ENCODE results near the gene UCN. TPM values are rescaled to one million over a fixed set of nuclear protein-coding genes. Genes with fewer than 3 reads are reported as not detected.

Gene UCN
- total RNA-seq, 1 experiment from 2014 or later, result 1.5 TPM

GRCh38 chr2:27258051-27258450 lies 50.2 kb downstream of the UCN start:
- Histone ChIP-seq H2BK20ac (ENCODE audit: low read depth, low read length, poor library complexity, severe bottlenecking) (no peak overlapping the region), H3K9me3 (ENCODE audit: control insufficient read depth, low read depth, low read length) (no peaks in the 10 kb centered on the region), H4K8ac (replicated peaks; ENCODE audit: insufficient read length, low read depth, low read length) (no peak overlapping the region), H3K23ac (ENCODE audit: insufficient read length, low read depth, low read length) (no peak overlapping the region), H2BK5ac (ENCODE audit: insufficient read length, low read length) (no peak overlapping the region), H2BK120ac (ENCODE audit: low read depth, low read length, poor library complexity, severe bottlenecking) (no peak overlapping the region), H3K23me2 (ENCODE audit: insufficient read length, low read depth, low read length, poor library complexity, severe bottlenecking) (peaks cover 9% of the 10 kb centered on the region), H2BK15ac (ENCODE audit: low read depth, low read length) (no peak overlapping the region), H3K4me1 (ENCODE audit: insufficient read depth, low read length) (no peaks in the 10 kb centered on the region; the same call in 1 of the 2 replicates), H2AFZ (ENCODE audit: low read length) (no peak overlapping the region), H3K27me3 (ENCODE audit: insufficient read depth, low read length) (peaks cover 14% of the 10 kb centered on the region; the same call in 1 of the 2 replicates), H4K91ac (ENCODE audit: insufficient read length, low read depth, low read length) (no peak overlapping the region), H3K9ac (ENCODE audit: extremely low read depth, insufficient read length, low read length) (no peak overlapping the region), H3K27ac (ENCODE audit: insufficient read length, low read depth, low read length) (no peak overlapping the region), H2BK12ac (ENCODE audit: insufficient read length, low read depth, low read length) (no peak overlapping the region), H3K79me1 (ENCODE audit: insufficient read depth, low read depth, low read length, poor library complexity, severe bottlenecking) (no peaks in the 10 kb centered on the region), H4K5ac (ENCODE audit: insufficient read length, low read depth, low read length) (no peak overlapping the region), H3K79me2 (ENCODE audit: insufficient read depth, low read length) (no peaks in the 10 kb centered on the region), H3K4ac (ENCODE audit: low read depth, low read length) (no peak overlapping the region), H2AK5ac (ENCODE audit: insufficient read length, low read length) (no peak overlapping the region), H3K4me2 (ENCODE audit: insufficient read depth, insufficient read length, low read length) (no peak overlapping the region), H3K18ac (ENCODE audit: insufficient read length, low read depth, low read length) (no peak overlapping the region), H4K20me1 (ENCODE audit: control insufficient read depth, insufficient read depth, insufficient read length) (no peaks in the 10 kb centered on the region), H3K14ac (ENCODE audit: insufficient read depth, low read length) (no peak overlapping the region; the same call in 1 of the 2 replicates), H3K56ac (ENCODE audit: insufficient read length, low read depth, low read length) (no peak overlapping the region), H3T11ph (ENCODE audit: low read length) (no peak overlapping the region)
- Mint-ChIP-seq H3K4me3 (no peak overlapping the region), H3K4me1 (peaks cover 10 to 12% of the 10 kb centered on the region in 2 experiments), H3K36me3 (ENCODE audit: insufficient read depth in 1 of 3, low read depth in 3 of 3) (no peaks in the 10 kb centered on the region; a peak in 2 of 7 replicates), H3K27me3 (ENCODE audit: low read depth) (peaks cover 65% of the 10 kb centered on the region), H3K9me3 (no peaks in the 10 kb centered on the region), H3K27ac (no peak overlapping the region)
- TF ChIP-seq, protein P1, sequence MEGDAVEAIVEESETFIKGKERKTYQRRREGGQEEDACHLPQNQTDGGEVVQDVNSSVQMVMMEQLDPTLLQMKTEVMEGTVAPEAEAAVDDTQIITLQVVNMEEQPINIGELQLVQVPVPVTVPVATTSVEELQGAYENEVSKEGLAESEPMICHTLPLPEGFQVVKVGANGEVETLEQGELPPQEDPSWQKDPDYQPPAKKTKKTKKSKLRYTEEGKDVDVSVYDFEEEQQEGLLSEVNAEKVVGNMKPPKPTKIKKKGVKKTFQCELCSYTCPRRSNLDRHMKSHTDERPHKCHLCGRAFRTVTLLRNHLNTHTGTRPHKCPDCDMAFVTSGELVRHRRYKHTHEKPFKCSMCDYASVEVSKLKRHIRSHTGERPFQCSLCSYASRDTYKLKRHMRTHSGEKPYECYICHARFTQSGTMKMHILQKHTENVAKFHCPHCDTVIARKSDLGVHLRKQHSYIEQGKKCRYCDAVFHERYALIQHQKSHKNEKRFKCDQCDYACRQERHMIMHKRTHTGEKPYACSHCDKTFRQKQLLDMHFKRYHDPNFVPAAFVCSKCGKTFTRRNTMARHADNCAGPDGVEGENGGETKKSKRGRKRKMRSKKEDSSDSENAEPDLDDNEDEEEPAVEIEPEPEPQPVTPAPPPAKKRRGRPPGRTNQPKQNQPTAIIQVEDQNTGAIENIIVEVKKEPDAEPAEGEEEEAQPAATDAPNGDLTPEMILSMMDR (conservative IDR thresholded peaks at IDR 0.05), result no peak
- no CpG with 5 or more reads among the region's 8 CpGs for WGBS (ENCODE audit: extremely low coverage, insufficient read length, low lambda C conversion rate)
- no peak for DNase-seq

Other genes starting within 250 kb of the UCN start
- 214 and 215 TPM in 2 replicates for gene OST4, start 236.8 kb downstream of the UCN start, total RNA-seq (2021)
- gene EMILIN1, start 229.8 kb downstream of the UCN start, total RNA-seq (2021), result 1.2 and 1.8 TPM in 2 replicates
- gene KHK, start 221.7 kb downstream of the UCN start, total RNA-seq (2021), result 12.1 and 12.2 TPM in 2 replicates
- gene CGREF1, start 189.3 kb downstream of the UCN start, total RNA-seq (2021), result 1.4 and 2.1 TPM in 2 replicates
- 0.31 and 0.61 TPM in 2 replicates for gene ABHD1, start 184.6 kb downstream of the UCN start, total RNA-seq (2021)
- gene PREB, start 173.8 kb downstream of the UCN start, total RNA-seq (2021), result 43.6 and 45.6 TPM in 2 replicates
- not detected in 2 replicates for gene PRR30, start 169.0 kb downstream of the UCN start, total RNA-seq (2021)
- gene TCF23, start 159.4 kb downstream of the UCN start, total RNA-seq (2021), result not detected in 2 replicates
- gene ATRAID, start 96.4 kb downstream of the UCN start, total RNA-seq (2021), result 106 and 108 TPM in 2 replicates
- gene SLC5A6, start 96.2 kb downstream of the UCN start, total RNA-seq (2021), result 112 and 122 TPM in 2 replicates
- gene CAD, start 91.1 kb downstream of the UCN start, total RNA-seq (2021), result 117 and 130 TPM in 2 replicates
- 2.5 and 3.4 TPM in 2 replicates for gene SLC30A3, start 45.4 kb downstream of the UCN start, total RNA-seq (2021)
- 0.37 and 0.44 TPM in 2 replicates for gene DNAJC5G, start 33.0 kb downstream of the UCN start, total RNA-seq (2021)
- 4.6 and 5.0 TPM in 2 replicates for gene TRIM54, start 26.0 kb downstream of the UCN start, total RNA-seq (2021)
- 55.4 and 59.4 TPM in 2 replicates for gene MPV17, start 14.7 kb upstream of the UCN start, total RNA-seq (2021)
- gene GTF3C2, start 48.3 kb upstream of the UCN start, total RNA-seq (2021), result 109 TPM in 2 replicates
- 62.1 and 67.2 TPM in 2 replicates for gene EIF2B4, start 61.9 kb upstream of the UCN start, total RNA-seq (2021)
- gene SNX17, start 62.2 kb upstream of the UCN start, total RNA-seq (2021), result 78.1 and 81.1 TPM in 2 replicates
- 24.8 and 26.5 TPM in 2 replicates for gene ZNF513, start 72.3 kb upstream of the UCN start, total RNA-seq (2021)
- 146 and 150 TPM in 2 replicates for gene PPM1G, start 101.1 kb upstream of the UCN start, total RNA-seq (2021)
- gene NRBP1, start 120.2 kb upstream of the UCN start, total RNA-seq (2021), result 140 TPM in 2 replicates
- 49.9 and 57.3 TPM in 2 replicates for gene KRTCAP3, start 133.9 kb upstream of the UCN start, total RNA-seq (2021)
- 13.8 and 15.5 TPM in 2 replicates for gene IFT172, start 181.3 kb upstream of the UCN start, total RNA-seq (2021)
- 21.1 and 21.5 TPM in 2 replicates for gene FNDC4, start 186.8 kb upstream of the UCN start, total RNA-seq (2021)
- gene GCKR, start 188.4 kb upstream of the UCN start, total RNA-seq (2021), result 0.11 and 0.33 TPM in 2 replicates

Data from H9 (cell line).